WTC11 (cell line): ENCODE results near the gene GZMM.

Experiments used
- CTCF ChIP-seq: fragments of 200-600 bp; IDR thresholded peaks from 2 replicates; pipeline ENCODE4 v1.8.0; 2022; ENCODE audit warnings: antibody characterized with exemption
- ZNF219 ChIP-seq: sonication (generic); formaldehyde crosslinking; IDR thresholded peaks from 2 replicates; pipeline ENCODE4 v1.8.0; 2023; ENCODE audit warnings: missing genetic modification reagents, mild to moderate bottlenecking, borderline replicate concordance

- no peak for TF ChIP-seq CTCF
- TF ChIP-seq ZNF219, result no peak
These were observed 11.1 kb upstream of the GZMM start for GRCh38 chr19:532561-533363.
